ENCODE measurements around the gene CCDC154. TPM values are rescaled to one million over a fixed set of nuclear protein-coding genes. Genes with fewer than 3 reads are reported as not detected.

Gene CCDC154
- total and polyA plus RNA-seq, 2 of the 4 experiments (the other 2 are of a cell fraction): 0.09 TPM; not detected in 1

DNA sequence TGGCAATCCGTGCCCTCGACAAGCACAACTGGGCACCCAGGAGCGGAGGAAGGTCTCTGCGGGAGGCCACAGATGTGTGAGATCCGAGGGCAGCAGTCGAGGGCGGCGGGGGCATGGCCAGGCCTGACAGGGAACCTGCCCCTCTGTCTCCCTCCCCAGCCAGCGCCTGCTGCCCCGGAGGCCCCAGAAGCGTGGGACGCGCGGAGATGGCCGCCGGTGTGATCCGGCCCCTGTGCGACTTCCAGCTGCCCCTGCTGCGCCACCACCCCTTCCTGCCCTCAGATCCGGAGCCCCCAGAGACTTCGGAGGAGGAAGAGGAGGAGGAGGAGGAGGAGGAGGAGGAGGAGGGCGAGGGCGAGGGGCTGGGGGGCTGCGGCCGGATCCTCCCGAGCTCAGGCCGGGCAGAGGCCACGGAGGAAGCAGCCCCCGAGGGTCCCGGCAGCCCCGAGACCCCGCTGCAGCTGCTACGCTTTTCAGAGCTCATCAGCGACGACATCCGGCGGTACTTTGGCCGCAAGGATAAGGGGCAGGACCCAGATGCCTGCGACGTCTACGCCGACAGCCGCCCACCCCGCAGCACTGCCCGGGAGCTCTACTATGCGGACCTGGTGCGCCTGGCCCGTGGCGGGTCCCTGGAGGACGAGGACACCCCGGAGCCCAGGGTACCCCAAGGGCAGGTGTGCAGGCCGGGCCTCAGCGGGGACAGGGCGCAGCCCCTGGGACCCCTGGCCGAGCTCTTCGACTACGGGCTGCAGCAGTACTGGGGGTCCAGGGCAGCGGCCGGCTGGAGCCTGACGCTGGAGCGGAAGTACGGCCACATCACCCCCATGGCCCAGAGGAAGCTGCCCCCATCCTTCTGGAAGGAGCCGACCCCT is 11.7 kb downstream of the CCDC154 start:
- DNase-seq: no peak
- Histone ChIP-seq H3K79me1 (ENCODE audit: low read depth in 1 of 2, low read length in 2 of 2) (no peaks in the 10 kb centered on the region), H3K27ac (ENCODE audit: insufficient read depth, low read length) (no peak overlapping the region), H2BK20ac (ENCODE audit: low read depth, low read length) (no peak overlapping the region), H3K4me1 (ENCODE audit: control insufficient read depth, insufficient read depth, low read length) (no peaks in the 10 kb centered on the region), H4K8ac (ENCODE audit: low read depth in 2 of 2, low read length in 2 of 2) (no peak overlapping the region), H2BK15ac (ENCODE audit: low read depth, low read length) (no peak overlapping the region), H3K9me1 (ENCODE audit: insufficient read depth, low read length) (no peaks in the 10 kb centered on the region), H2AK9ac (replicated peaks; ENCODE audit: low read depth, low read length, poor library complexity) (no peak overlapping the region), H2AK5ac (ENCODE audit: low read depth, low read length) (no peak overlapping the region), H3K27me3 (ENCODE audit: control insufficient read depth, insufficient read depth, low read length) (peaks cover 10% of the 10 kb centered on the region; the same call in 1 of the 2 replicates), H3K4me2 (ENCODE audit: low read depth, low read length) (no peak overlapping the region), H3K36me3 (ENCODE audit: control insufficient read depth, insufficient read depth, low read length) (no peaks in the 10 kb centered on the region), H3K14ac (replicated peaks; ENCODE audit: low read depth, low read length) (no peak overlapping the region), H3K9ac (ENCODE audit: low read depth, low read length) (no peak overlapping the region), H3K9me3 (ENCODE audit: control insufficient read depth, insufficient read depth, low read length) (no peaks in the 10 kb centered on the region), H3K18ac (ENCODE audit: low read depth, low read length) (no peak overlapping the region), H3K4ac (ENCODE audit: low read depth, low read length) (no peak overlapping the region), H3K23ac (ENCODE audit: low read depth, low read length) (no peak overlapping the region), H4K91ac (ENCODE audit: insufficient read depth, low read depth, low read length) (no peak overlapping the region), H2AFZ (replicated peaks; ENCODE audit: low read length, poor library complexity) (no peak overlapping the region), H4K5ac (ENCODE audit: low read depth, low read length) (no peak overlapping the region), H3K4me3 (ENCODE audit: insufficient read depth, low read depth, low read length) (no peak overlapping the region), H3K56ac (ENCODE audit: extremely low read depth, insufficient read depth, low read length) (no peak overlapping the region), H2BK5ac (ENCODE audit: low read depth, low read length, poor library complexity, severe bottlenecking) (no peak overlapping the region), H4K20me1 (ENCODE audit: insufficient read depth, low read length) (no peaks in the 10 kb centered on the region), H2BK120ac (ENCODE audit: low read depth, low read length) (no peak overlapping the region)
- in situ Hi-C loops (cut with MboI; ENCODE audit: low sequenced_read_pairs) (no loop called here), dilution Hi-C loops (cut with HindIII; ENCODE audit: low sequenced_read_pairs, unreplicated experiment) (no loop called here), intact Hi-C loops (cut with micrococcal nuclease) (no loop called here)
- BruUV-seq (replicated peaks): no TSS peak
- POLR2A ChIA-PET (ENCODE audit: unreplicated experiment): no interaction called here
- 83% methylated on average over 30 of the region's 63 CpGs; no CpG with 5 or more reads in 1 of the 2 experiments for WGBS, 2 experiments (ENCODE audit: extremely low coverage in 2 of 2, insufficient read length in 1 of 2)
- no peak for ATAC-seq (ENCODE audit: low read depth)
- CTCF ChIA-PET: no interaction called here
- TF ChIP-seq CHD1 (IDR thresholded peaks at IDR 0.05; ENCODE audit: low read depth, low read length): no peak
- no peak for TF ChIP-seq RFX5 (IDR thresholded peaks at IDR 0.05; ENCODE audit: low read depth, low read length)
- TF ChIP-seq RCOR1 (IDR thresholded peaks at IDR 0.05; ENCODE audit: insufficient replicate concordance, low read length): no peak
- TF ChIP-seq NFE2L2 (IDR thresholded peaks at IDR 0.05; ENCODE audit: low read depth, low read length): no peak
- no peak for TF ChIP-seq RAD21 (IDR thresholded peaks at IDR 0.05; ENCODE audit: low read length)
- no peak for TF ChIP-seq MAFK (IDR thresholded peaks at IDR 0.05; ENCODE audit: low read depth, low read length)
- TF ChIP-seq CEBPB (IDR thresholded peaks at IDR 0.05; ENCODE audit: low read depth, low read length): no peak
- TF ChIP-seq, protein P1, sequence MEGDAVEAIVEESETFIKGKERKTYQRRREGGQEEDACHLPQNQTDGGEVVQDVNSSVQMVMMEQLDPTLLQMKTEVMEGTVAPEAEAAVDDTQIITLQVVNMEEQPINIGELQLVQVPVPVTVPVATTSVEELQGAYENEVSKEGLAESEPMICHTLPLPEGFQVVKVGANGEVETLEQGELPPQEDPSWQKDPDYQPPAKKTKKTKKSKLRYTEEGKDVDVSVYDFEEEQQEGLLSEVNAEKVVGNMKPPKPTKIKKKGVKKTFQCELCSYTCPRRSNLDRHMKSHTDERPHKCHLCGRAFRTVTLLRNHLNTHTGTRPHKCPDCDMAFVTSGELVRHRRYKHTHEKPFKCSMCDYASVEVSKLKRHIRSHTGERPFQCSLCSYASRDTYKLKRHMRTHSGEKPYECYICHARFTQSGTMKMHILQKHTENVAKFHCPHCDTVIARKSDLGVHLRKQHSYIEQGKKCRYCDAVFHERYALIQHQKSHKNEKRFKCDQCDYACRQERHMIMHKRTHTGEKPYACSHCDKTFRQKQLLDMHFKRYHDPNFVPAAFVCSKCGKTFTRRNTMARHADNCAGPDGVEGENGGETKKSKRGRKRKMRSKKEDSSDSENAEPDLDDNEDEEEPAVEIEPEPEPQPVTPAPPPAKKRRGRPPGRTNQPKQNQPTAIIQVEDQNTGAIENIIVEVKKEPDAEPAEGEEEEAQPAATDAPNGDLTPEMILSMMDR (conservative IDR thresholded peaks at IDR 0.05; ENCODE audit: low read depth, low read length): no peak
- TF ChIP-seq POLR2A (IDR thresholded peaks at IDR 0.05; ENCODE audit: low read depth, low read length): no peak
- TF ChIP-seq, protein P2, sequence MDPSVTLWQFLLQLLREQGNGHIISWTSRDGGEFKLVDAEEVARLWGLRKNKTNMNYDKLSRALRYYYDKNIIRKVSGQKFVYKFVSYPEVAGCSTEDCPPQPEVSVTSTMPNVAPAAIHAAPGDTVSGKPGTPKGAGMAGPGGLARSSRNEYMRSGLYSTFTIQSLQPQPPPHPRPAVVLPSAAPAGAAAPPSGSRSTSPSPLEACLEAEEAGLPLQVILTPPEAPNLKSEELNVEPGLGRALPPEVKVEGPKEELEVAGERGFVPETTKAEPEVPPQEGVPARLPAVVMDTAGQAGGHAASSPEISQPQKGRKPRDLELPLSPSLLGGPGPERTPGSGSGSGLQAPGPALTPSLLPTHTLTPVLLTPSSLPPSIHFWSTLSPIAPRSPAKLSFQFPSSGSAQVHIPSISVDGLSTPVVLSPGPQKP (IDR thresholded peaks at IDR 0.05; ENCODE audit: borderline replicate concordance, low read depth, low read length): no peak
- no peak for TF ChIP-seq MXI1 (IDR thresholded peaks at IDR 0.05; ENCODE audit: borderline replicate concordance, low read depth, low read length)
- TF ChIP-seq USF2 (IDR thresholded peaks at IDR 0.05; ENCODE audit: low read depth, low read length): no peak
- TF ChIP-seq SMC3 (IDR thresholded peaks at IDR 0.05; ENCODE audit: low read depth, low read length): no peak
- no peak for TF ChIP-seq BHLHE40 (IDR thresholded peaks at IDR 0.05; ENCODE audit: low read depth, low read length)
- no peak for TF ChIP-seq MAZ (IDR thresholded peaks at IDR 0.05; ENCODE audit: borderline replicate concordance, low read depth, low read length)

All from IMR-90 (cell line).